ENCODE measurements around the gene ACVR1B.

- TF ChIP-seq EZH2 (IDR thresholded peaks at IDR 0.05; ENCODE audit: low read depth, low read length, severe bottlenecking), result no peak
- TF ChIP-seq SIN3A (conservative IDR thresholded peaks at IDR 0.05 in 1 of 2, IDR thresholded peaks at IDR 0.05 in 1 of 2; ENCODE audit: low read depth in 1 of 2, low read length in 2 of 2), result no peak
- TF ChIP-seq CHD2 (IDR thresholded peaks at IDR 0.05; ENCODE audit: low read length), result no peak
- TF ChIP-seq CTCF (IDR thresholded peaks at IDR 0.05; ENCODE audit: control extremely low read depth in 1 of 3, insufficient read depth in 1 of 3, low read depth in 1 of 3, low read length in 3 of 3), result no peak
- no peak for TF ChIP-seq JUN (IDR thresholded peaks at IDR 0.05; ENCODE audit: low read depth, low read length)
- TF ChIP-seq POLR2AphosphoS5 (IDR thresholded peaks at IDR 0.05; ENCODE audit: low read depth, low read length), result no peak
- TF ChIP-seq NRF1 (IDR thresholded peaks at IDR 0.05; ENCODE audit: low read depth, low read length), result no peak
- TF ChIP-seq POLR2A (IDR thresholded peaks at IDR 0.05; ENCODE audit: control extremely low read depth in 1 of 2, low read depth in 2 of 2, low read length in 2 of 2), result no peak
- no peak for TF ChIP-seq TCF12 (IDR thresholded peaks at IDR 0.05; ENCODE audit: low read depth, low read length)
- no peak for TF ChIP-seq TAF1 (IDR thresholded peaks at IDR 0.05; ENCODE audit: low read depth, low read length)
- TF ChIP-seq, protein P1, sequence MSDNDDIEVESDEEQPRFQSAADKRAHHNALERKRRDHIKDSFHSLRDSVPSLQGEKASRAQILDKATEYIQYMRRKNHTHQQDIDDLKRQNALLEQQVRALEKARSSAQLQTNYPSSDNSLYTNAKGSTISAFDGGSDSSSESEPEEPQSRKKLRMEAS (IDR thresholded peaks at IDR 0.05), result no peak
Observed at GRCh38 chr12:52005218-52005902, 53.9 kb downstream of the ACVR1B start.
